ENCODE data around the gene PIP5K1B.

The PIP5K1B gene

GRCh38 chr9:68708513-68708912, 3.5 kb downstream of the PIP5K1B start:
- no peak for DNase-seq

- DNase-seq = no peak
These were observed 4.5 kb downstream of the PIP5K1B start for GRCh38 chr9:68709291-68710110.

GRCh38 chr9:68710111-68710471, 5.1 kb downstream of the PIP5K1B start:
- no peak for DNase-seq

- DNase-seq = no peak
These were observed 6.2 kb downstream of the PIP5K1B start for GRCh38 chr9:68711281-68711680.

GRCh38 chr9:68711932-68712331, 6.9 kb downstream of the PIP5K1B start:
- no peak for DNase-seq

GRCh38 chr9:68714416-68715180, 9.6 kb downstream of the PIP5K1B start:
- no peak for DNase-seq

- DNase-seq = no peak
These were observed 10.1 kb downstream of the PIP5K1B start for GRCh38 chr9:68715181-68715456.

- DNase-seq = no peak
These were observed 12.8 kb downstream of the PIP5K1B start for GRCh38 chr9:68717552-68718443.

- no peak for DNase-seq
These were observed 14.8 kb downstream of the PIP5K1B start for GRCh38 chr9:68719847-68720246.

- no peak for DNase-seq
These were observed 15.7 kb downstream of the PIP5K1B start for GRCh38 chr9:68720656-68721313.

- DNase-seq = no peak
These were observed 16.8 kb downstream of the PIP5K1B start for GRCh38 chr9:68721666-68722330.

GRCh38 chr9:68725070-68725469, 20.0 kb downstream of the PIP5K1B start:
- DNase-seq = no peak

- no peak for DNase-seq
These were observed 21.4 kb downstream of the PIP5K1B start for GRCh38 chr9:68726489-68726888.

GRCh38 chr9:68727636-68728035, 22.6 kb downstream of the PIP5K1B start:
- no peak for DNase-seq

GRCh38 chr9:68728731-68729130, 23.7 kb downstream of the PIP5K1B start:
- no peak for DNase-seq

GRCh38 chr9:68730570-68731235, 25.7 kb downstream of the PIP5K1B start:
- no peak for DNase-seq

- no peak for DNase-seq
These were observed 26.8 kb downstream of the PIP5K1B start for GRCh38 chr9:68731857-68732256.

- DNase-seq = no peak
These were observed 27.5 kb downstream of the PIP5K1B start for GRCh38 chr9:68732405-68733020.

GRCh38 chr9:68733021-68733405, 28.0 kb downstream of the PIP5K1B start:
- DNase-seq = no peak

- no peak for DNase-seq
These were observed 33.3 kb downstream of the PIP5K1B start for GRCh38 chr9:68738358-68738757.

GRCh38 chr9:68739621-68740174, 34.7 kb downstream of the PIP5K1B start:
- no peak for DNase-seq

Data from NCI-H1930 (cell line).